HepG2 (cell line): ENCODE measurements around the gene ZNF513. TPM values are rescaled to one million over a fixed set of nuclear protein-coding genes. Genes with fewer than 3 reads are reported as not detected.
A peak's percentile ranks its signal among the peaks of the same experiment; 100 is the strongest.

Source experiments
- ATF3 ChIP-seq: sonication (generic); formaldehyde crosslinking; IDR thresholded peaks from 2 replicates; pipeline ENCODE4 v1.4.0; 2020; ENCODE audit warnings: missing genetic modification reagents
- DZIP1 ChIP-seq: sonication (generic); formaldehyde crosslinking; IDR thresholded peaks from 2 replicates; pipeline ENCODE4 v1.5.0; 2020; ENCODE audit warnings: mild to moderate bottlenecking, missing genetic modification reagents
- EEA1 ChIP-seq: sonication (generic); formaldehyde crosslinking; IDR thresholded peaks from 2 replicates; pipeline ENCODE4 v1.5.1; 2020; ENCODE audit warnings: mild to moderate bottlenecking, missing genetic modification reagents, borderline replicate concordance
- IRF9 ChIP-seq: sonication (generic); formaldehyde crosslinking; IDR thresholded peaks from 2 replicates; pipeline ENCODE4 v1.8.0; 2022; ENCODE audit warnings: missing genetic modification reagents, mild to moderate bottlenecking, borderline replicate concordance
- ISL2 ChIP-seq: sonication (generic); formaldehyde crosslinking; IDR thresholded peaks from 2 replicates; pipeline ENCODE4 v1.5.0; 2020; ENCODE audit warnings: missing genetic modification reagents
- MBD4 ChIP-seq: IDR thresholded peaks from 2 replicates; pipeline ENCODE4 v1.6.1; 2012; ENCODE audit warnings: low read length, inconsistent platforms, borderline replicate concordance
- MLX ChIP-seq: IDR thresholded peaks from 2 replicates; pipeline ENCODE4 v1.6.1; 2016
- NR2F6 ChIP-seq, 2 experiments: IDR thresholded peaks; 2 replicates each; pipeline ENCODE4 v1.6.1; 2016; ENCODE audit warnings: antibody characterized with exemption in 1 of 2, mild to moderate bottlenecking in 1 of 2
- PHB2 ChIP-seq: fragments of 450-650 bp; IDR thresholded peaks from 2 replicates; pipeline ENCODE4 v1.6.1; 2018; ENCODE audit not compliant: partially characterized antibody
- SALL1 ChIP-seq: sonication (generic); formaldehyde crosslinking; IDR thresholded peaks from 2 replicates; pipeline ENCODE4 v1.8.0; 2022; ENCODE audit warnings: mild to moderate bottlenecking, missing genetic modification reagents
- SETDB1 ChIP-seq: sonication (generic); formaldehyde crosslinking; IDR thresholded peaks from 2 replicates; pipeline ENCODE4 v1.5.1; 2020; ENCODE audit warnings: missing genetic modification reagents, mild to moderate bottlenecking, borderline replicate concordance
- SNAPC5 ChIP-seq: sonication (generic); formaldehyde crosslinking; IDR thresholded peaks from 2 replicates; pipeline ENCODE4 v1.8.1; 2023; ENCODE audit warnings: mild to moderate bottlenecking, missing genetic modification reagents, borderline replicate concordance
- ZFP36 ChIP-seq: fragments of 150-350 bp; IDR thresholded peaks from 2 replicates; pipeline ENCODE4 v1.6.1; 2018; ENCODE audit warnings: borderline replicate concordance, low read length, low read depth; ENCODE audit not compliant: partially characterized antibody
- ZNF205 ChIP-seq: IDR thresholded peaks from 2 replicates; pipeline ENCODE4 v1.6.1; 2018; ENCODE audit warnings: missing biosample characterization, missing genetic modification reagents
- ZNF326 ChIP-seq: sonication (generic); formaldehyde crosslinking; IDR thresholded peaks from 2 replicates; pipeline ENCODE4 v1.4.0; 2020; ENCODE audit warnings: missing genetic modification reagents, borderline replicate concordance
- ZNF512B ChIP-seq: sonication (generic); formaldehyde crosslinking; IDR thresholded peaks from 2 replicates; pipeline ENCODE4 v1.5.1; 2020; ENCODE audit warnings: missing genetic modification reagents, mild to moderate bottlenecking, borderline replicate concordance
- ZNF776 ChIP-seq: sonication (generic); formaldehyde crosslinking; IDR thresholded peaks from 2 replicates; pipeline ENCODE4 v1.4.0; 2020; ENCODE audit warnings: mild to moderate bottlenecking, missing genetic modification reagents
- ZNF777 ChIP-seq: sonication (generic); formaldehyde crosslinking; IDR thresholded peaks from 2 replicates; pipeline ENCODE4 v1.4.0; 2020; ENCODE audit warnings: missing genetic modification reagents
- polyA plus RNA-seq, 8 experiments: library from polyadenylated mRNA; depleted of rRNA in 3 of 8; stranded (reverse) in 7 of 8; unstranded in 1 of 8; fragments of >200 nt; fragmentation: Illumina TruSeq in 4 of 8; extraction: Trizol in 4 of 8; gene quantifications; 2 replicates each; pipeline versions ENCODE4 v1.2.1 to v1.2.3, GENCODE V29; 2011 to 2016; ENCODE audit warnings: low read depth in 4 of 8, missing spikeins in 1 of 8, mixed read lengths in 1 of 8; ENCODE audit not compliant: insufficient read depth in 1 of 8
- total RNA-seq, 5 experiments: library from RNA; depleted of rRNA; stranded (reverse); fragments of >200 nt; fragmentation: Illumina TruSeq; extraction: Trizol; gene quantifications; 2 replicates each; pipeline ENCODE4 v1.2.3, GENCODE V29; 2016; ENCODE audit warnings: low read depth in 1 of 5

Gene ZNF513
- total and polyA plus RNA-seq, 2 of the 13 experiments (the other 11 are each of a cell fraction or from before 2014, with no cell fraction given) = 4.9 to 6.3 TPM

- TF ChIP-seq ZNF777 (CRISPR knock-in tag) (peak; percentile 69; the same call in 1 of the 2 replicates), MLX (peak; percentile 67), PHB2 (no peak), MBD4 (no peak), EEA1 (CRISPR knock-in tag) (peak; percentile 93; the same call in 1 of the 2 replicates), ZFP36 (no peak), ISL2 (CRISPR knock-in tag) (peak; percentile 73; the same call in 1 of the 2 replicates), ZNF205 (peak; percentile 80; the same call in 1 of the 2 replicates), SALL1 (CRISPR knock-in tag) (peak; percentile 92), SETDB1 (CRISPR knock-in tag) (no peak), NR2F6 (IDR thresholded peaks at IDR 0.05) (no peak), NR2F6 (CRISPR knock-in tag; IDR thresholded peaks at IDR 0.05) (no peak; the same call in 1 of the 2 replicates), ZNF776 (peak; percentile 96), ZNF512B (no peak), DZIP1 (CRISPR knock-in tag) (peak; percentile 92; the same call in 1 of the 2 replicates), ZNF326 (CRISPR knock-in tag) (no peak), IRF9 (CRISPR knock-in tag) (peak; percentile 97; the same call in 1 of the 2 replicates), SNAPC5 (CRISPR knock-in tag) (peak; percentile 73; the same call in 1 of the 2 replicates), ATF3 (0 out of 2 replicates have a peak, but pooled peaks have one; percentile 33)
These were observed 29.0 kb upstream of the ZNF513 start, which contains the start of gene PPM1G (continued) for GRCh38 chr2:27409321-27410073.
